ENCODE measurements around the gene EDIL3.
A peak's percentile ranks its signal among the peaks of the same experiment; 100 is the strongest.

Gene EDIL3

GRCh38 chr5:83946516-83946915, 438.2 kb downstream of the EDIL3 start:
- DNase-seq, result no peak

DNA sequence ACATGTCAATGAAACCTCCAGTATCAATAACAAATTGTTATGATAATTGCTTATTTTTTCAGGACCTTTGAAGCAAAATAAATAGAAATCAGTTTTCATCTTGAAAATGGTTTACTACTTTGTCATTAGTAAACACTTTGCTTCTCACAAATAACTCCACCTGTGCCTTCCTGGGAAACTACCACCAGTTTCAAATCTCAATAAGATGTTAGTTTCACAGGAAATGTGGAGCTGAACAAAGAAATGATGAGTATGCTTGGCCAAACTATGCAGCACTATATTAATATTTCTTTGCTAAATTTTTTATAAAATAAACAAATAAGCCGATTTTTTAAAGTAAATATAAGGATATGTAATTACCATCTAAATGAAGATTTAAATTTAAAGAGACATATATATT, 442.5 kb downstream of the EDIL3 start:
- no peak for DNase-seq

GRCh38 chr5:83937837-83938236, 446.8 kb downstream of the EDIL3 start:
- no peak for DNase-seq

- DNase-seq, result no peak
Measured at GRCh38 chr5:83931969-83932368, 452.7 kb downstream of the EDIL3 start.

GRCh38 chr5:83927140-83927733, 457.4 kb downstream of the EDIL3 start:
- peak; percentile 30 to 45 for DNase-seq

DNA sequence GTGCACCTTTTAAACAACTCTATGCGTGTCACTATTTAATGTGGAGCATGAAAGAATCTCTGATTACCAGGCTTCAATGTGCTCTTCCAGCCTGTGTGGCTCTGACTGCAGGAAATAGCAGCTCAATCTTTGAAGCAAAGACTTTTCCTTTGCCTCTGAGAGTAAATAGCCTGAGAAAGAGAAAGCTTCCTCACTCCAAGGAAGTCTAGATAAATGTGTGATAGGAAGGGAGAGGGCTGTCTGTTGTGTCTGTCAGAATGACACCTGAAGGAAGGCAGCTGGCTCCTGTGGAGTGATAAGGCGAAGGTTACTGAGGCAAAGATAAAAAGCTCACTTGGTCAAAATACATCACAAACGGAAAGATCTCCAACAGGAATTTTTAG, 458.7 kb downstream of the EDIL3 start:
- no peak for DNase-seq

DNA sequence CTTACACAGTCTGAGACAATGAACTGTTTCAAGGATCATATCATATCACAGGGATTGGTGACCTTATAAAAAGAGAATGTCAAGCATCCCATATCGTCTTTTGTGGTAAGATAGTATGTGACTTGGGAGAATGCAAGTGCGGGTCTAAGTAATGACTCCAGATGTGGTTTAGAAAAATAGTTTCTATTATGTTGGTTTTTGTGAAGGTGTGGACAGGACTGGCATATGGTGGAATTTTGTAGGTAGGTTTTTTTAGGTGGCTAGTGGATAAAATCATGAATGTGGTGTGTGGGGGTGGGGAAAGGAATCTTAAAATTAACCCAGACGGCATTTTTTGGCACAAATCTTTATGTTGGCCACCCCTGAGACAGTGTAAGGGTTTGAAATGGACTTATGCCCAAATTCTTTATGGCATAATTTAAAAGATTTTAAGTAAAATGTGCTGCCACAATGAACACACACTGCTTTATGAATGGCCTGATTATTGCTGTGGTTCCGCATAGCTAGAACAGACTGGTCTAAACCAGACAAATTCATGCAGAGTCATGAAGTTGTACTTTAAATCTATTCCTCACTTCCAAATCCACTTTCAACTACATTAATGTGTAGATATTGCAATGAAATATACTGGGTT, 459.2 kb downstream of the EDIL3 start:
- DNase-seq, result no peak

- DNase-seq, result no peak
Measured at GRCh38 chr5:83924891-83925290, 459.8 kb downstream of the EDIL3 start.

GRCh38 chr5:83924171-83924570, 460.5 kb downstream of the EDIL3 start:
- no peak for DNase-seq

GRCh38 chr5:83922699-83923098, 462.0 kb downstream of the EDIL3 start:
- DNase-seq, result no peak

DNA sequence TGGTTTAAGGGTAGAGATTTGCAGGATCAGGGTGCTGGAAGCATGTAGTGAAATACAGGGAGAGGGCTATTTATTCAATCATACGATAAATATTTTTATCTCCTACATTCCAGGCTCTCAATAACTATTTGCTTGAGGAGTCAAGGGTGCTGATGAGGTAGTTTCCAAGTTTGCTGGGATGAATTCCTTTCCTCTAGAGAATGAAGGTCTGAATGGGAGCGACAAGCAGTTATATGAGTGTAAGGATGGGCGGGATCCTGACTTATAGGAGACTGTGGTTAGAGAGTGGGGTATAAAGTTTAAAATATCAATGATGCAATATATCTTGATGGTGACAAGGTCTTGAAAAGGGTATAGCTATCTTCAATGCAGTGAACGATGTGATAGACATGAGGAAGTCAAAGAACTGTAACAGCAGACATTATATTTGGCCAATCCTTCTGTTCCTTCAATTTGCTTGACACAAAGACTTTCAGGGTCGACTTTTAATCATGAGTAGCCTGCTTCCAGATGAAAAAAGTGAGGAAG, 462.9 kb downstream of the EDIL3 start:
- no peak for DNase-seq

GRCh38 chr5:83919071-83920041, 465.3 kb downstream of the EDIL3 start:
- DNase-seq, result no peak

DNA sequence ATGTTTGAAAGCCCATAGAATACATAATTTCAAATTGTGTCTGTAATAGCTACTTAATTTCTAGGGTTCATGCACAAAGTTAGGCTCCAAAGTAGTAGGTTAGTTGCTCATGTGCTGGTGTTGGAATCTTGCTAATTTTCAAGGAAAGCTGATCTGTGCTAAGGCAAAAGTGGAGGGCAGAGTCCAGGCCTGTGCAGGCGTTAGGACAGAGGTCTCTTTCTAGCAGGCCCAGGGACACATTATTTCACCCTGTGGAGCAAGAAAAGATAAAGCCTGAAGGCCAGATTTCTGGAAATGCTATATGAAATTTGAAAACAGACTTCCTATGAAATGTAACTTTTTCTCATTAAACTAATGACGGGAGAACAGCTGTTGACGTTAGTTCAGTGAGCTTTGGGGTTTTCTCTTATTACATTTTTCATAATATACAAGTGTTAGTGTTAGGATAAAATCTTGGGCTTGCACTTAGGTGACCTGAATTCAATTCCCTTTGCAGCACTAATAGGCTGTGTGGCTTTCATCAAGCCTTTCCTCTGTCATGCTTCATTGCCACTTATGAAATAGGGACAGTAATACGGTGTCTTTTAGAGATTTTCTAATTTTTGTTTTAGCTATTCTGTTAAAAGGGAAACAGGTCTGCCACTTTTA, 467.3 kb downstream of the EDIL3 start:
- DNase-seq, result no peak

DNA sequence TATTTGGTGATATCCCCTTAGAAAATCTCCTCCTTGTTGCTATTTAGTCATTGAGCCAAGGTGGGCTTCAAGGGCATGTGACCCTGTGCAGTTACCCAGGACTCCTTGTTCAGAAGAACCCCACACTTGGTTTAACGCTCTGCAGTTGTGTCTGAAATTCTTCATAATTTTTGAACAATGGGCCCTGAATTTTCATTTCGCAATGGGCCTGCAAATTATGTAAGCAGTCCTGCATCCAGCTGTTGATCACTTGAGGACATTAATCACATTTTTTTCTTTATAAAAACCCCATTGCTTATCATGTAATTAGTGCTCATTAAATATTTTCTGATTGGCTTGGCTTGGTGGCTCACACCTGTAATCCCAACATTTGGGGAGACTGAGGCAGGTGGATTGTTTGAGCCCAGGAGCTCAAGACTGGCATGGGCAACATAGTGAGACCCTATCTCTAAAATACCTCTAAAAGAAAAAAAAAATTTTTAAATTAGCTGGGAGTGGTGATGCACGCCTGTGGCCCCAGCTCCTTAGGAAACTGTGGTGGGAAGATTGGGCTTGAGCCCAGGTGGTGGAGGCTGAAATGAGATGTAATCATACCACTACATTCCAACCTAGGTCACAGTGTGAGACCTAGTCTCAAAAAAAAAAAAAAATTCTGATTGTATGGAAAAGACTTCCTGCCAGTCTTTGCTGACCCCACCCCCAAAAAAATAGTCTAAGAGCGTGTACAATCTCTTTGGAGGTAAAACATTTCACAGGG, 469.8 kb downstream of the EDIL3 start:
- DNase-seq, result no peak

DNA sequence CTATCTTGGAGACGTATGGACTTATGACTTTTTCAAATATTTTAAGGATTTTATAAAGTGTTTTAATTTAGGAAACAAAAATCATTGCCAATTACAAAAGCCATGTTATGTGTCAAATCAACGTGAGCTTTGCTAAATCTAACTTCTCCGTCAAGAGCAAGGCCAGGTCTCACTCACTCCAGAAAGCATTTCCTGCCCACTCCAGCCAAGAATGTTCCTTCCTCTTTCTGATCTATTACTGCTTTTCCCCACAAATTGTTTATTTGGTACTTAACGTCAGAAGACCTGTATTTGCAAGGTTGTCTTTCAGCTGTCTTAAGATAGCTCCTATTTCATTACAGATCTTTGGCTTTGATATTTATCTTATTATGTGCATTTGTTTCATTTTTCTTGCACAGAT, 470.5 kb downstream of the EDIL3 start:
- DNase-seq, result no peak

DNA sequence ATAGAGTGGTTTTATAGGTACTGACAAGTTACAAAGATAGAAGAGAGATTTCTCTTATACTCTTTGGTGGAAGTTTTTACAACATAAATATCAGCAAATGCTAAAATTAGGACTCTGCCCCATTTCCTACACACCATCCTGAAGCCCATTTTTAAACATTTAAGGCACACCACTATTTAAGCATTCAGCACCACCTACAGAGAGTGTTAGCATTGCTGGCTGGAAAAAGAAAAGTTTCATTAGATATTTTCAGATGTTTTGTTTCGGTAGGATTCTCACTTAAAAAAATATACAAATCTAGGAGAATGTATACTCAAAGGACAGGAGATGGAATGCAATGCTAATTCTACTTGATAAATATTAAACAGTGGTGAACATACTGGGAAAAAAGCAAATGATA, 471.1 kb downstream of the EDIL3 start:
- no peak for DNase-seq

DNA sequence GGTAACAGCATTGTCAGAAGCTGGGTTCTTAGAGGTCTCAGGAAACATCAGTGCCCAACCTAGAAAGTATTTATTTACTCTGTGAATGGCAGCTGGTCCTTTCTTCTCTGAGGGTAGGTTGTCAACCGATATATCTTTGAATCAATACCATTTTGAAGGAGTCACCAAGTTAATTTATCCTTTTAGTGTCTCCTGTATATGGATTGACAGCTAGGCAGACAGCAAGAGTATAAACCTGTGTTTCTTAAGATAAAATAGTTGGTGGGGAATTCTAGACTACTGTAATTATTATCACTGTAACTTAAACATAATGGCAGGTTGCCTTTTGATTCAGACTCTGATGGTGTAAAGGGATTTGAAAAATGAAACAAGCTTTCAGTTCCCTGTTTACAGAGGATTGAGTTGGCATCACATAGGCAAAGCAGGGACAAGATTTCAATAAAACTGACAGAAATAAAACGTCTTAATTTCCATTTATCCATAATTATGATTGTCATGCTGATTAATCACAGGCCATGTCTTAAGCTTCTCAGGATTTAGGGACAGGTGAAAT, 473.2 kb downstream of the EDIL3 start:
- DNase-seq, result no peak

GRCh38 chr5:83900306-83900705, 484.4 kb downstream of the EDIL3 start:
- no peak for DNase-seq

- DNase-seq, result no peak
Measured at GRCh38 chr5:83899326-83899970, 485.2 kb downstream of the EDIL3 start.

DNA sequence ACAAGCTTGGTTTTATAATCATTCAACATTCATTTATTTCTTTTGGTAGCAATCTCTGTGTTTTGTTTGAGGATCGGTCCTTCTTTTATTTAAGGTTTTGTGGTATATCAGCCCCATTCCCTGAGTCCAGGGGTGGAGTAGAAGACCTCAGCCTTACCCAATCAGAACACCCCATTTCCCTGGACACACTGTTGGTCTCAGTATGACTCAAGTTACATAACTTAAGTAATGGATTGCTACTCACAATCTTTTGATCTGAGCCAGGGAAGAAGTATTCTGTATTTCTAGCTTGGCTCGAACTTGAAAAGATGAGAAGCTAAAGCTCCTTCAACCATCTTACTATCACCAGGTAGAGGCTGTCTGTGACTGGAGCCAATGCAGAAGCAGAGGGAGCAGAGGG, 488.8 kb downstream of the EDIL3 start:
- DNase-seq, result no peak

DNA sequence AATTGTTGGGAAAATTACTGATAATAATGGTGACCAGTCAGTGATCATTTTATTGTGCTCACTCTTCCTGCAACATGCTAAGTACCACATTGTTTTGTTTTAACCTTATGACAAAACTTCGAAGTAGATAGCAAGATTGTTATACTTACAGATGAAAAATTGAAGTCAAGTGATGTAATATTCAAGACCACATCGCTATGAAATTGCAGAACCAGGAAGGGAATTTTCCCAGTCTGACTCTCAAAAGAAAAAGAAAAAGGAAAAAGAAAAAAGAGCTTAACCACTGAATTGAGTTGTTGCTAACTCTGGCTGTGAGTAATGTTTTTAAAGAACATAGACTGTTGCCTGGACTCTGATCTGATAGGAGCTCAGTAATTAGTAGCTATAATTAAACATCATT, 493.4 kb downstream of the EDIL3 start:
- no peak for DNase-seq

All from stimulated activated CD4-positive, alpha-beta T cell treated with anti-CD3 and anti-CD28 coated beads, Interleukin-2, amount 100 ng/mL, for 48 hours (primary cell).